Bronchial epithelial cell (primary cell): ENCODE data around the gene RING1. TPM values are rescaled to one million over a fixed set of nuclear protein-coding genes. Genes with fewer than 3 reads are reported as not detected.

Experiments
- DNase-seq: peaks from one replicate; pipeline ENCODE4 v3.0.0-alpha.2; 2010; ENCODE audit warnings: low read depth
- FAIRE-seq: peaks from 2 replicates; lab custom pipeline; 2011; peaks lifted over from hg19 to GRCh38; lab: Jason Lieb, UNC
- H3K27me3 ChIP-seq: 2 replicates; pipeline ENCODE4 v1.5.1; 2011; ENCODE audit warnings: low read length; ENCODE audit not compliant: control insufficient read depth, insufficient read depth
- H3K36me3 ChIP-seq: 2 replicates; pipeline ENCODE4 v1.5.1; 2011; ENCODE audit warnings: low read length; ENCODE audit not compliant: control insufficient read depth, insufficient read depth
- H3K4me3 ChIP-seq: 2 replicates; pipeline ENCODE4 v1.5.1; 2011; ENCODE audit warnings: mild to moderate bottlenecking, low read depth, low read length, control low read depth
- CTCF ChIP-seq: IDR thresholded peaks from 2 replicates; pipeline ENCODE4 v1.5.1; 2011; ENCODE audit warnings: mild to moderate bottlenecking, moderate library complexity, low read length, control low read depth, inconsistent platforms; ENCODE audit not compliant: insufficient read depth, severe bottlenecking
- total RNA-seq: library from RNA; depleted of rRNA; stranded (reverse); fragments of >200 nt; gene quantifications from 2 replicates; pipeline ENCODE4 v1.2.1, GENCODE V29; 2014

RING1 gene
- total RNA-seq, 1 donor from 2014 or later: 43.4 TPM

- TF ChIP-seq CTCF: no peak
- H3K27me3 ChIP-seq: no peaks in the 10 kb centered on the region
- FAIRE-seq: no peak
- H3K36me3 ChIP-seq: peaks cover 29% of the 10 kb centered on the region
- no peak for DNase-seq
- peak overlapping the region; percentile 85 for H3K4me3 ChIP-seq
Observed at GRCh38 chr6:33198853-33199436, 9.4 kb upstream of the RING1 start.

GRCh38 chr6:33199687-33200218, 8.5 kb upstream of the RING1 start:
- FAIRE-seq: no peak

GRCh38 chr6:33200219-33201146, 7.8 kb upstream of the RING1 start, which contains the start of the genes RXRB and SLC39A7:
Gene RXRB (minus strand): TSS chr6:33200665. CDS start chr6:33200476, 189 bp downstream.
Gene SLC39A7 (plus strand): TSS chr6:33200867. CDS start chr6:33201246, 379 bp downstream.
- no peak for TF ChIP-seq CTCF
- FAIRE-seq (no peak), DNase-seq (peak; percentile 98)
- Histone ChIP-seq H3K27me3 (no peaks in the 10 kb centered on the region), H3K4me3 (peak within 1 kb of the TSS; percentile 85), H3K36me3 (peaks cover 23% of the 10 kb centered on the region)

More at GRCh38 chr6:33199687-33200218, 8.5 kb upstream of the RING1 start:
- no peak for TF ChIP-seq CTCF
- Histone ChIP-seq H3K27me3 (no peaks in the 10 kb centered on the region), H3K4me3 (peak overlapping the region; percentile 85), H3K36me3 (peaks cover 26% of the 10 kb centered on the region)
- DNase-seq: peak; percentile 38

- Histone ChIP-seq H3K36me3 (peaks cover 19% of the 10 kb centered on the region), H3K27me3 (no peaks in the 10 kb centered on the region), H3K4me3 (peak overlapping the region; percentile 85)
- DNase-seq: no peak
- no peak for FAIRE-seq
- no peak for TF ChIP-seq CTCF
Observed at GRCh38 chr6:33201147-33201545, 7.2 kb upstream of the RING1 start.

GRCh38 chr6:33201935-33202334, 6.4 kb upstream of the RING1 start:
- Histone ChIP-seq H3K27me3 (no peaks in the 10 kb centered on the region), H3K4me3 (no peak overlapping the region), H3K36me3 (peaks cover 14% of the 10 kb centered on the region)
- DNase-seq: no peak
- no peak for FAIRE-seq
- no peak for TF ChIP-seq CTCF
